KMS-11 (cell line): Measurements from ENCODE around the gene LIAS.

Experiments
- H2AFZ ChIP-seq: fragments of 200-600 bp; sonication (generic); 2 replicates; pipeline ENCODE4 v1.6.1; 2016; ENCODE audit warnings: antibody characterized with exemption, mixed run types, low read depth
- H3K27ac ChIP-seq: fragments of 200-600 bp; sonication (generic); 2 replicates; pipeline ENCODE4 v1.6.1; 2016; ENCODE audit warnings: mild to moderate bottlenecking, mixed run types
- H3K27me3 ChIP-seq: fragments of 200-600 bp; sonication (generic); 2 replicates; pipeline ENCODE4 v1.6.1; 2017; ENCODE audit warnings: mild to moderate bottlenecking, low read depth, mixed run types, moderate library complexity; ENCODE audit not compliant: insufficient read depth
- H3K36me3 ChIP-seq: fragments of 200-600 bp; sonication (generic); 2 replicates; pipeline ENCODE4 v1.6.1; 2017; ENCODE audit warnings: mild to moderate bottlenecking, mixed run types; ENCODE audit not compliant: insufficient read depth
- H3K4me1 ChIP-seq: fragments of 200-600 bp; sonication (generic); 2 replicates; pipeline ENCODE4 v1.6.1; 2016; ENCODE audit warnings: mild to moderate bottlenecking, low read depth, mixed run types; ENCODE audit not compliant: poor library complexity, severe bottlenecking
- H3K4me2 ChIP-seq: fragments of 200-600 bp; sonication (generic); 2 replicates; pipeline ENCODE4 v1.7.0; 2016; ENCODE audit warnings: mild to moderate bottlenecking, mixed run types
- H3K4me3 ChIP-seq: fragments of 200-600 bp; sonication (generic); IDR thresholded peaks from 2 replicates; pipeline ENCODE4 v1.6.1; 2017; ENCODE audit warnings: low read depth, low read length, mixed read lengths; ENCODE audit not compliant: insufficient read depth
- H3K79me2 ChIP-seq: fragments of 200-600 bp; sonication (generic); 2 replicates; pipeline ENCODE4 v1.6.1; 2016; ENCODE audit warnings: low read depth, mixed run types; ENCODE audit not compliant: insufficient read depth
- H3K9ac ChIP-seq: fragments of 200-600 bp; sonication (generic); 2 replicates; pipeline ENCODE4 v1.6.1; 2016; ENCODE audit warnings: mild to moderate bottlenecking, mixed run types
- H4K20me1 ChIP-seq: fragments of 200-600 bp; sonication (generic); 2 replicates; pipeline ENCODE4 v1.6.1; 2016; ENCODE audit warnings: mild to moderate bottlenecking, mixed run types; ENCODE audit not compliant: insufficient read depth
- TF ChIP-seq, protein P1 (sequence below): fragments of 200-600 bp; sonication (generic); conservative IDR thresholded peaks from 2 replicates; pipeline ENCODE4 v1.6.1; 2017; ENCODE audit warnings: low read depth, mild to moderate bottlenecking, antibody characterized with exemption, low read length, moderate library complexity, mixed read lengths

LIAS gene

DNA sequence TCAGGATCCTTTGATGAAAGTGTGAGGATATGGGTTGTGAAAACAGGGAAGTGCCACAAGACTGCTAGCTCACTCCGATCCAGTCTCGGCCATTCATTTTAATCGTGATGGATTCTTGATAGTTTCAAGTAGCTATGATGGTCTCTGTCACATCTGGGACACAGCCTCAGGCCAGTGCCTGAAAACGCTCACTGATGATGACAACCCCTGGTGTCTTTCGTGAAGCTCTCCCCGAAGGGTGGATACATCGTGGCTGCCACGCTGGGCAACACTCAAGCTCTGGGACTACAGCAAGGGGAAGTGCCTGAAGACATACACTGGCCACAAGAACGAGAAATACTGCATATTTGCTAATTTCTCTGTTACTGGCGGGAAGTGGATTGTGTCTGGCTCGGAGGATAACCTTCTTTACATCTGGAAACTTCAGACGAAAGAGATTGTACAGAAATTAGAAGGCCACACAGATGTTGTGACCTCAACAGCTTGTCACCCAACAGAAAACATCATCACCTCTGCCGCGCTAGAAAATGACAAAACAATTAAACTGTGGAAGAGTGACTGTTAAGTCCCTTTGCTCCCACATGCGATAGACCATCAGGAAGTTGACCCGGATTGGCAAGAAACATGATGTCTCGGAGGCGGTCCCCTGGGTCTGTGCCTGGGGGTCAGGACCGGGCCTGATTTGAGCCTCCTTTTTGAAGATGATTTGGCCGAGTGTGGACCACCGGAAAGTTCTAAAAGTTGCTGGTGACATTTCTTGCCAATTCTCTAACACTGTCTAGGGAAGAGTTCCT lies 22.2 kb downstream of the LIAS start:
- H3K4me2 ChIP-seq: no peak overlapping the region
- H2AFZ ChIP-seq: no peak overlapping the region
- H3K4me3 ChIP-seq: no peak overlapping the region
- H3K9ac ChIP-seq: no peak overlapping the region
- no peaks in the 10 kb centered on the region for H4K20me1 ChIP-seq
- H3K4me1 ChIP-seq: no peaks in the 10 kb centered on the region
- H3K79me2 ChIP-seq: no peaks in the 10 kb centered on the region
- TF ChIP-seq, protein P1, sequence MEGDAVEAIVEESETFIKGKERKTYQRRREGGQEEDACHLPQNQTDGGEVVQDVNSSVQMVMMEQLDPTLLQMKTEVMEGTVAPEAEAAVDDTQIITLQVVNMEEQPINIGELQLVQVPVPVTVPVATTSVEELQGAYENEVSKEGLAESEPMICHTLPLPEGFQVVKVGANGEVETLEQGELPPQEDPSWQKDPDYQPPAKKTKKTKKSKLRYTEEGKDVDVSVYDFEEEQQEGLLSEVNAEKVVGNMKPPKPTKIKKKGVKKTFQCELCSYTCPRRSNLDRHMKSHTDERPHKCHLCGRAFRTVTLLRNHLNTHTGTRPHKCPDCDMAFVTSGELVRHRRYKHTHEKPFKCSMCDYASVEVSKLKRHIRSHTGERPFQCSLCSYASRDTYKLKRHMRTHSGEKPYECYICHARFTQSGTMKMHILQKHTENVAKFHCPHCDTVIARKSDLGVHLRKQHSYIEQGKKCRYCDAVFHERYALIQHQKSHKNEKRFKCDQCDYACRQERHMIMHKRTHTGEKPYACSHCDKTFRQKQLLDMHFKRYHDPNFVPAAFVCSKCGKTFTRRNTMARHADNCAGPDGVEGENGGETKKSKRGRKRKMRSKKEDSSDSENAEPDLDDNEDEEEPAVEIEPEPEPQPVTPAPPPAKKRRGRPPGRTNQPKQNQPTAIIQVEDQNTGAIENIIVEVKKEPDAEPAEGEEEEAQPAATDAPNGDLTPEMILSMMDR: no peak
- H3K27me3 ChIP-seq: no peaks in the 10 kb centered on the region
- H3K27ac ChIP-seq: no peak overlapping the region
- H3K36me3 ChIP-seq: no peaks in the 10 kb centered on the region

DNA sequence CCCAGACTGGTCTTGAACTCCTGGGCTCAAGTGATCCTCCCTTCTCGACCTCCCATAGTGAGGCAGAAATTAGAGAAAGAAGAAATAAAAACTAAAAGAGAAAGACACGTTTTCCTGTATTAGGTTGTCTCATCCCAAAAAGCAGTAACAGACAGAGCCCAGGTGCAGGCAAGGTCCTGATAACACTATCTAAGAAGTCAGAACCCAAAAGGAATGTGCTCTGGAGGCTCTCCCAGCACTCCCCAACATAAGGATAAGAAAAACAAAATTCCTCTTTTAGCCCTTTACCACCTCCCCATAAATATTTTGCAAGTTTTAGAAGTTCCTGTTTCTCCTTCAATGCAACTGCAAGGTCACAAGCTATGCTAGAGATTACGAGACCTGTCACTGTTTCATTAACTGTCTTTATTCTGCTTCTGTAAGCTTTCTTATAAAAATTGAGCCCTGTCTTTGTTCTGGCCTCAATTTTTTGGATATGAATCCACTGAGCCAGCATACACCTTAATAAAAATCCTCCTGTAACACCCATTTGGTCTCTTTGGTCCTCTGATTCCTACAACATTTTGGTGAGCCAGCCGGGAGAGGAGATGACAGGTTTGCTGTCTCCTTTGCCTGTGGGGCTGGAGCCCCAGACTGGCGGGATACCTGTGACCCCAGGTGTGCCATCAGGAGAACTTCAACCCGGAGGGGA lies 25.9 kb downstream of the LIAS start:
- H3K36me3 ChIP-seq: no peaks in the 10 kb centered on the region
- no peak overlapping the region for H3K4me3 ChIP-seq
- TF ChIP-seq, protein P1: no peak
- no peak overlapping the region for H3K27ac ChIP-seq
- no peaks in the 10 kb centered on the region for H3K79me2 ChIP-seq
- H3K9ac ChIP-seq: no peak overlapping the region
- H3K4me1 ChIP-seq: no peaks in the 10 kb centered on the region
- H4K20me1 ChIP-seq: no peaks in the 10 kb centered on the region
- H2AFZ ChIP-seq: no peak overlapping the region
- no peaks in the 10 kb centered on the region for H3K27me3 ChIP-seq
- no peak overlapping the region for H3K4me2 ChIP-seq

DNA sequence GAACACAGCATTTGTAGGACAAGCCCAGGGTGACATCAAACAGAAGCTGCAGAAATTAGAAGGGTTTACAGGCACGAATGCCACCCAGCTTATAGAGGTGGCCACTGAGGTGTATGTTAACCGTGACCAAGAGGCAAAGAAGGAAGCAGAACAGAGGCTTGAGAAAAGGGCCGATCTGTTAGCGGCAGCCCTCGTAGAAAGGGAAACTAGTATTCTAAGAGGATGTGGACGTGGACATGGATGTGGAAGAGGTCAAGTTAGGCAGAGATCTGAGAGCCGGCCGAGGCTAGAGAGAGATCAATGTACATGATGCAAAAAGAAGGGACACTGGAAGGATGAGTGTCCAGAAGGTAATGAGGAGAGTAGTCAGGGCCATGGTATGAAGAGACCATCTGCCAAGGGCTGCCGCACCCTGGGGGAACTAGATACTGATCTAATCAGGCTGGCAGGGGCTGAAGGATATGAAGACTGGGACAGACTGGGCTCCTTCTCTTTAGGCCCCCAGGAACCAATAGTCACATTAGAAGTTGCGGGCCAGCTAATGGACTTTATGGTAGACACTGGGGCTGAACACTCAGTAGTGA lies 27.5 kb downstream of the LIAS start:
- TF ChIP-seq, protein P1: no peak
- Histone ChIP-seq H3K79me2 (no peaks in the 10 kb centered on the region), H3K4me2 (no peak overlapping the region), H3K4me1 (no peaks in the 10 kb centered on the region), H2AFZ (no peak overlapping the region), H3K9ac (no peak overlapping the region), H3K4me3 (no peak overlapping the region), H4K20me1 (no peaks in the 10 kb centered on the region), H3K27me3 (no peaks in the 10 kb centered on the region), H3K27ac (no peak overlapping the region), H3K36me3 (no peaks in the 10 kb centered on the region)

DNA sequence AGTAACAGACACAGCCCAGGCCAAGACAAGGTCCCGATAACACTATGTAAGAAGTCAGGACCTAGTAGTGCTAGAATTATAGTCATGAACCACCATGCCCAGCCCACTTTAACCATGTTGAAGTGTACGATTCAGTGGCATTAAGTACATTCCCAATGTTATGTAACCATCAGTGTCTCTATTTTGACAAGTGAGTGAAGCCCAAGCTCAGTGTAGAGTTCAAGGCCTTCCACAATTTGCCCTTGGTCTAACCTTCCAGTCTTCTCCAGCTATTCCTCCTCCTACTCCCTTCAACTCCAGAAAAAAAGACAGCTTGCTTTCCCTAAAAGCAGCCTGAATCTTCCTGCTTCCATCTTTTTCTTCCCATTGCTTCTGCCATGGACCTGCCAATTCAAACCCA lies 31.5 kb downstream of the LIAS start:
- Histone ChIP-seq H3K79me2 (no peaks in the 10 kb centered on the region), H3K36me3 (no peaks in the 10 kb centered on the region), H3K9ac (no peak overlapping the region), H2AFZ (no peak overlapping the region), H4K20me1 (no peaks in the 10 kb centered on the region), H3K4me3 (no peak overlapping the region), H3K27me3 (no peaks in the 10 kb centered on the region), H3K4me2 (no peak overlapping the region), H3K4me1 (no peaks in the 10 kb centered on the region), H3K27ac (no peak overlapping the region)
- TF ChIP-seq, protein P1: no peak
